ENCODE results near the gene PRKAG2.
"Not testable (repeated sequence)": the region's sequence is repeated elsewhere in the genome, so short reads cannot be mapped to it uniquely, and the experiment has no call there.

PRKAG2 gene

GRCh38 chr7:151553356-151553755 lies 323.6 kb downstream of the PRKAG2 start:
- no peak for DNase-seq (ENCODE audit: low read depth in 2 of 2)

GRCh38 chr7:151552352-151553028 lies 324.4 kb downstream of the PRKAG2 start:
- DNase-seq (ENCODE audit: low read depth in 2 of 2): no peak

GRCh38 chr7:151551820-151552219 lies 325.1 kb downstream of the PRKAG2 start:
- no peak for DNase-seq (ENCODE audit: low read depth in 2 of 2)

- DNase-seq (ENCODE audit: low read depth in 2 of 2): no peak
These were observed 326.1 kb downstream of the PRKAG2 start for GRCh38 chr7:151550656-151551286.

- no peak for DNase-seq (ENCODE audit: low read depth in 2 of 2)
These were observed 327.3 kb downstream of the PRKAG2 start for GRCh38 chr7:151549644-151550043.

GRCh38 chr7:151549083-151549482 lies 327.8 kb downstream of the PRKAG2 start:
- DNase-seq (ENCODE audit: low read depth in 2 of 2): no peak

- no peak for DNase-seq (ENCODE audit: low read depth in 2 of 2)
These were observed 332.7 kb downstream of the PRKAG2 start for GRCh38 chr7:151544183-151544582.

- DNase-seq (ENCODE audit: low read depth in 2 of 2): no peak
These were observed 334.2 kb downstream of the PRKAG2 start for GRCh38 chr7:151542606-151543130.

- no peak for DNase-seq (ENCODE audit: low read depth in 2 of 2)
These were observed 335.0 kb downstream of the PRKAG2 start for GRCh38 chr7:151541709-151542499.

GRCh38 chr7:151540146-151540545 lies 336.8 kb downstream of the PRKAG2 start:
- DNase-seq (ENCODE audit: low read depth in 2 of 2): no peak

GRCh38 chr7:151539088-151539671 lies 337.7 kb downstream of the PRKAG2 start:
- no peak for DNase-seq (ENCODE audit: low read depth in 2 of 2)

GRCh38 chr7:151537818-151538561 lies 338.9 kb downstream of the PRKAG2 start:
- no peak for DNase-seq (ENCODE audit: low read depth in 2 of 2)

- DNase-seq (ENCODE audit: low read depth in 2 of 2): not testable (repeated sequence)
These were observed 340.7 kb downstream of the PRKAG2 start for GRCh38 chr7:151536178-151536577.

GRCh38 chr7:151529842-151530241 lies 347.1 kb downstream of the PRKAG2 start:
- DNase-seq (ENCODE audit: low read depth in 2 of 2): no peak

- no peak for DNase-seq (ENCODE audit: low read depth in 2 of 2)
These were observed 352.1 kb downstream of the PRKAG2 start for GRCh38 chr7:151524845-151525244.

GRCh38 chr7:151524331-151524730 lies 352.6 kb downstream of the PRKAG2 start:
- no peak for DNase-seq (ENCODE audit: low read depth in 2 of 2)

GRCh38 chr7:151520419-151521261 lies 356.3 kb downstream of the PRKAG2 start:
- DNase-seq (ENCODE audit: low read depth in 2 of 2): peak in 1 of 2 donors; percentile 33

- peak; percentile 97 to 98 for DNase-seq (ENCODE audit: low read depth in 2 of 2)
These were observed 357.0 kb downstream of the PRKAG2 start, which contains the start of gene RHEB for GRCh38 chr7:151519765-151520418. Gene RHEB (minus strand): TSS chr7:151519895. CDS start chr7:151519511, 384 bp downstream.

- peak; percentile 29 to 44 for DNase-seq (ENCODE audit: low read depth in 2 of 2)
These were observed 357.8 kb downstream of the PRKAG2 start for GRCh38 chr7:151518947-151519764.

Measured in activated CD4-positive, alpha-beta T cell treated with anti-CD3 and anti-CD28 coated beads for 24 hours (primary cell).